GM19395 (cell line): ENCODE results near the gene TRERF1.
"Not testable (repeated sequence)": the region's sequence is repeated elsewhere in the genome, so short reads cannot be mapped to it uniquely, and the experiment has no call there.

ENCODE experiments used
- ATAC-seq: cut with Tn5 transposase; IDR thresholded peaks from one replicate; pipeline ENCODE4 v1.9.1; 2021; ENCODE audit warnings: mild to moderate bottlenecking, moderate library complexity; ENCODE audit not compliant: unreplicated experiment

TRERF1 gene

DNA sequence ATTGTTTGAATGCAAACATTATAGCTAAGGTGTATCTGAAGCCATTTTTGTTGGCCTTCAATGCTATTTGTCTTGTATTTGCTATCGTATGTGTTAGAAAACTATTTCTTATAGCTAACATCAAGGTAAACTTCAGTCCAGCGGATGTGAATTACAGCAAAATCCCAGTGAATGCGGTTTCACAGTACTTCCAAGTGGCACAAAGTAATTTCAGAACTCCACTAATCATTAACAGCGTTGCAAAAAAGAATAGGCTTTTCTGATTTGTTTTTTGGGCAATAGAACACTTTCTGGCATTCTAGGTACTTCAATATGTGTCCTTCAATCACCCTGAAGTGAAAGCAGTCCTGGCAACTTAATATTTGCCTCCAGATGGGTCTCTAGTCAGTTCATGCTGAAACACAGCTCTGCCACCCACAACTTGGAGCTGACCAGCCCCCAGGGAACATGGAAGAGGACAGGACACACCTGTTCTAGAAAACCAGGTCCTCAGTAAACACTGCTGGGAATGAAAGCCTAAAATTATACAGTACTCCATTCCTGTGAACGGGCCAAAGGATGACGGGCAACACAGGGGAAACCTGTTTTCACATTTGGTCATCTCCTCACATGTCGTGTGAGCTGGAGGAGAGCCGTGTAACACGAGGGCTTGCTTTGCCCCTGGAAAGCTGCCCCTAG is 224.4 kb downstream of the TRERF1 start:
- ATAC-seq, result no peak

DNA sequence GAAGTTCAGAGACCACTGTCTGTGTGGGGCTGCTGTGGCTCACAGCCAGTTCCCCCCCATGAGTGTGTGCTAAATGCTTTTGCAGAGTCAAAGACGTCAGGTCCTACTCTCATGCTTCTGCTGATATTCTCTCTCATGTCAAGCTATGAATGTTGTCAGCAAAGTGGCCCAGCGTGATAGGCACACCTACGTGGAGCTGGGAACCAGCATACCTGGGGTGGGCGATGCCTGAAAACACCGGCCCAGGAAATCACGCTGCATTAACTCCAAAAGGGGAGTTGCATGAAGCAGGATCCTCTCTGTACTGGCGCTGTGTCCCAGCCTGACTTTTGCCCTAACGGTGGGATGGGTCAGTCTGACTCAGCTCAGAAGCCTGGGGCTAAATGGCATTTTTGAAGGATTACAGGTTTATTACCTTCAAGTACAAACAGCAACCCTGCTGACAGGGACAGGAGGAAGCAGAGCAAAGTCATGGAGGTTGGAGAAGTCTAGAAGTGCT is 225.0 kb downstream of the TRERF1 start:
- ATAC-seq, result no peak

DNA sequence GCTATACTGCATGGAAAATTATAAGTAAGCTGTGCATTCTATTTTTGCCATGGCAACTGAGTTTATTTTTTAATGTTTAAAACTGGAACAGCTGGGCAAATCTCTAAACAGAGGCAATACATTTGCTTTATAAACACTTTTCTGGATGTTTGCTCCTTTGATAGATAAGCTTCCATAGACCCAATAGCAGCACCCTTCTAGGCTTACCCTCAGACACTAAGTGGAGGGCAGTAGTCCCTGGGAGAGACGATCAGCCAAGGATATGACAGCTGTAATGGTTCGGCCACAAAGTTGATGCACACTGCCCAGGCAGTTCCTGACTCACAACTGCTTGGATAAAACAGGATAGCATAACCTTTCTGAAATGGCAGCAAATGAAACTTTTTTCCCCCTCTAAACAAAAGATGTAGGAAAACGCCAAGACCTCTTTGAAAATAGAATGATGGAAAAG is 225.5 kb downstream of the TRERF1 start:
- no peak for ATAC-seq

DNA sequence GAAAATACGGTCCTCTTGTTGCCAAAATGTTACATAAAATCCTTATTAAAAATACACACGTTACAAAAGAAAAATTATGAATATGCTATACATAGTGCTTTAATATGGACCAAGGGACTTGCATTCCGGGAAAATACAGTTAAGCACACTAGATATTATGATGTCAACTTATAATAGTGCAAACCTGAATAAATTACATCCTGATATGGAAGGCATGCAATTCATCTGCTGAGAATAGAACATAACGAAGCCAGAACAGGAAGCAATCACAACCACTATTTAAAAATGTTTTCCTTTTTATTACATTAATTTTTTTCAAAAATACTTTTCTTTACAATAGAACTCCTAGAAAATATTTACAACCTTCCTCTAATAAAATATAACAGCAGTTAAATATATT is 226.3 kb downstream of the TRERF1 start:
- no peak for ATAC-seq

DNA sequence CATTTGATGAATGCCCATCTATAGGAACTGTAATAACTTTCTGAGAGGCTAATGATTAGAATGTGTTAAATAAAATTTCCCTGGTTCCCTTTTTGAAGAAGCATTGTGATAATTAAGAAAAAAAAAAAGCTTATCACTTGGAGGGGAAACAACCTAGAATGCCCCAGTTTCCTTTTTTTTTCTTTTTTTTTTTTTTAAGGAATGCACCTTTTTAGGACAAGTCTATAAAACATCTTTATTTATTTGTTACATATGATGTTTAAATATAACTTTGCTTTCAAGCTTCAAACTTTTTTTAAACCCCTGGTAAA is 226.7 kb downstream of the TRERF1 start:
- no peak for ATAC-seq

DNA sequence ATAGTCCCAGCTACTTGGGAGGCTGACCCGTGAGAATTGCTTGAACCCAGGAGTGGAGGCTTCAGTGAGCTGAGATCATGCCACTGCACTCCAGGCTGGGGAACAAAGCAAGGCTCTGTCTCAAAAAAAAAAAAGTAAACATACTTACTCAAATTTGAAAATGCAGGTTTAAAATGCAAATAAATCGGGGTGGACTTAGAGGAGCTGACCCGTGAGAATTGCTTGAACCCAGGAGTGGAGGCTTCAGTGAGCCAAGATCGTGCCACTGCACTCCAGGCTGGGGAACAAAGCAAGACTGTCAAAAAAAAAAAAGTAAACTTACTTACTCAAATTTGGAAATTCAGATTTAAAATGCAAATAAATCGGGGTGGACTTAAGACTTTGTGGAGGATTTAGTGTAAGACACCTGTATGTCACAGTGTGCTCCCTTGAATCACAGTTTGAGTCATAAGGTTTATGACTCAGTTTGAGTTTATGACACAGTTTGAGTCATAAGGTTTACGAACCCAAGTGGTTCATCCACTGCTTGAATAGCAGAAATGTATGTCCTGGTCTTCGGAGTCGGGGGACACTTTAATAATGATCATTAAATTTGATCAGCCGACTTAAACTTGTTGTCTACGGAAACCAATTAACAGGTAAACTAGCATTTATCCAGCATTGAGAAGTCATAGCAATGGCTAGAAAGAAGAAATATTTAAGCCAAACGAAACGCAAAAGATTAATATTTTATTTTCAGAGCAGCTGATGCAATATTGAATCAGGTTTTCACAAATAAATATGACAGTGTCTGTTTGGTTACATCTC is 227.3 kb downstream of the TRERF1 start:
- ATAC-seq, result peak; percentile 90

DNA sequence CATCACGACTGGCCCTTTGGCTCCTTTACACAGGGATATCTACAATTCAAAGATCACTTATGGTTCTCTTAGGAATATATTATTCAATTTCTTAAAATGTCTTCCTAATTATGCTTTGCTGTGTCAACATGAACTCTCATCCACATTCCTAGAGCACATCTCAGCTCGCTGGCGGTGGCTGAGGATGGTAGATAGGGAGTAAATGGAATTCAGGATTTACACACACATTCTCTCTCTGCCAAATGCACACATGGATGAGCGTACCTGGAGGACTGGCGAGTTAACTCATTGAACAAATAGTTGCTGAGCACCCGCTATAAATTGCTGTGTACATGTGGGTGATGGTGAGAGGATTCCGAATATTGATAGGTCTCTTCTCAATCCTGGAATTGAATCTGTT is 229.3 kb downstream of the TRERF1 start:
- ATAC-seq, result no peak

DNA sequence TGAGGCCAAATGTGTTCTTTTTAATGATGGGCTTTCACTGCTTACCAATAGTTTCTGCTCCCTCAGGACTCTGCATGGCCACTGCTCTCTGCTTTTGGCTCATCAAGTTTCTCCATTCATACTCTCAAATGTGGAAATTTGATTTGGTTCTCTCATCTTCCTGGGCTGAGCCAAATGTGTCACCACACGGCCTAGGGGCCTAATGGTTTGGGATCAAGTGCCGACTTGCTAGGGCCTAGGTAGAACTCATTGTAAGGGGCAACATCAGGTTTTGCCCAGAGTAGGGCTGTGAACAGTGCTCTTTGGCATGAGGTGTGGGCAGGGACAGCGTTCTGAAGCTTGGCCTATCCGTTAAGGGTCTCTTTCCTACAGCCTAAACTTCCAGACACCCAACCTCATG is 230.2 kb downstream of the TRERF1 start:
- no peak for ATAC-seq

DNA sequence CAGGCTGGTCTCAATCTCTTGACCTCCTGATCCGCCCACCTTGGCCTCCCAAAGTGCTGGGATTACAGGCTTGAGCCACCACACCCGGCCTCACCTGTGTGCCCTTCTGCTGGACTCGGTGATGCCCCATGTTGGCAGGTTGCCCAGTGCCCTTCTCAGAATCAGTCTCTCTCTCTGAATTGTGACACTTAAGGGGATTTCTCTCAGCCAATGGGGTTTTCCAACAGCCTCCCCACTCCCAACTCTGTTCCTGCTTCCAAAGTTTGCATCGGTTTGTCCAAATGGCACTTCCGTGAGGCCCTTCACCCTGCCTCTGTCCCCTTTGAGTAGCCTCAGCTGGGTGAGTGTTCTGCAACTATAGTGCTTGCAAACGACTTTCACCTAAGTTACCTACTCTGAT is 230.9 kb downstream of the TRERF1 start:
- ATAC-seq, result no peak

DNA sequence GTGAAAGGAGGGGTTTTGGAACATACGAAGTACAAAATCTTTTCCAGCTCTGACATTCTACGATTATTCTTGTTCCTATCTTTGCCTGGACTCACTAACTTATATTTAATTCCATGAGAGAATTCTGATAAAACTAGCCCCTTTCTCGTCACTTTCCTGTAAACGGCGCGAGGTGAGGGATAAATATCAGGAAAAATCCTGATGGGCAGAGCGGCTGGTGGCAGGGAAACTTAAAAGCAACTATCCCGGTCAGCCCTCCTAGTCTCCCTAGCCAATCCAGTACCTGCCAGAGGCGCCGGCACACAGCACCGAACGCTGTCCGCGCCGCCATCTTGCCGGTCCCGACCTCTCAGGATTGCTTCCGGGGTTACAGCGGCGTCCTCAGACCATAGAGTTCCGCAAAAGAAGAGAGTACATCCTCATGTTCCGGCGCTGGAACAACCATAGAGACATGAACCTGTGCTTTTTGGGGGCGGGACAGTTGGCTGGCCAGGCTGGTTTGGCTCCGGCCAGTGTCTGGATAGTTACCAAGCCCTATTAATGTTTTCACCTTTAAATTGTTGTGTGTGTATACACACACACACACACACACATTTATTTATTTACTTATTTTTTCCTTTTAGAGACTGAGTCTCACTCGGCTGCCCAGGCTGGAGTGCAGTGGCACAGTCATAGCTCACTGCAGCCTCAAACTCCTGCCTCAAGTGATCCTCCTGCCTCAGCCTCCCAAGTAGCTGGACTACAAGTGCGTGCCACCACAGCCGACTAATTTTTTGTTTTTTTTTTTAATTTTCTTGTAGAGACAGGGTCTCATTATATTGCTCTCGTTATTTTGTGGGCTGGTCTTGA is 234.0 kb downstream of the TRERF1 start, which contains the start of gene MRPS10:
MRPS10 (minus strand) TSS at position 343 of the 849 bp plus-strand sequence; CDS start at position 331, 12 bp downstream.
- peak; percentile 89 for ATAC-seq

DNA sequence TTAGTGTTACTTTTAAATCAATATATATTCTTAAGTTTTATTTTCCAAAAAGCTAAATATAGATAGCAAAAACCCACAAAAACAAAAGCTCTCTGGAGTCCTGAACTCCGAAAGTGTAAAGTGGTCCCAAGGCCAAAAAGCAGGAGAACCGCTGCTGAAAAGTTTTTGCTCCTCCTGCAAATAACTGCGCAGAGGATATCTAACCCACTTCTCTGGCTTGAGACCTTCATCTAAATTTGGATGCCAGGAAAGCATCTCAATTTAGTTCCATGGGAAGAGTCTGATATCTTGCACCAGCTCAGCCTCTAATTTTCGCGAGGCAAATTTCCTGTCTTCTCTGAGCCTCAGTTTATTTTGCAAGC is 234.6 kb downstream of the TRERF1 start:
- ATAC-seq, result no peak

DNA sequence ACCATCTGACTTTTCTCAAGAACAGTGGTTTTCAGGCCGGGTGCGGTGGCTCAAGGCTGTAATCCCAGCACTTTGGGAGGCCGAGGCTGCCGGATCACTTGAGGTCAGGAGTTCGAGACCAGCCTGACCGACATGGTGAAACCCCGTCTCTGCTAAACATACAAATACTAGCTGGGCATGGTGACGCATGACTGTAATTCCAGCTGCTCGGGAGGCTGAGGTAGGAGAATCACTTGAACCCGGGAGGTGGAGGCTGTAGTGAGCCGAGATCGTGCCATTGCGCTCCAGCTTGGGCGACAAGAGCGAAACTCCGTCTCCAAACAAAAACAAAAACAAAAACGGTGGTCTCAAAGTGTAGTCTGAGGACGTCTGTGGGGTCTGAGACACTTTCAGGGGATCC is 235.2 kb downstream of the TRERF1 start:
- ATAC-seq, result not testable (repeated sequence)

DNA sequence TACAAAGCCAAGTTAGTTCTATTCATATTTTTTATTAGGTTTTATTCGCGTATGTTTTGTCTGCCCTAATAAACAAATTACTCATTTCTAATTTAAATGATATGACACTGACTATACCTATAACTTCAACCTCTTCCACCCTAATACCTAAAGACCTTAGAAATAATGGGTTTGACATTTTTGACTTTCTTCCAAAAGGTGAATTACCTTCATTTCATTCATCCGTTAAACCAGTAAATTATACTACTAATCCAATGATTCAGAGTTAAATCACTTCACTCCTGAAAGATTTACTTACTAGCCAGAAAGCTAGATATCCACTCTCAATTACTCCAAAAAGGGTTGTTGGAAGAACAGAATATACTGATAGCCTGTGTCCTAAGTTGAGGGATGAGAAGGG is 239.3 kb downstream of the TRERF1 start:
- ATAC-seq, result no peak

DNA sequence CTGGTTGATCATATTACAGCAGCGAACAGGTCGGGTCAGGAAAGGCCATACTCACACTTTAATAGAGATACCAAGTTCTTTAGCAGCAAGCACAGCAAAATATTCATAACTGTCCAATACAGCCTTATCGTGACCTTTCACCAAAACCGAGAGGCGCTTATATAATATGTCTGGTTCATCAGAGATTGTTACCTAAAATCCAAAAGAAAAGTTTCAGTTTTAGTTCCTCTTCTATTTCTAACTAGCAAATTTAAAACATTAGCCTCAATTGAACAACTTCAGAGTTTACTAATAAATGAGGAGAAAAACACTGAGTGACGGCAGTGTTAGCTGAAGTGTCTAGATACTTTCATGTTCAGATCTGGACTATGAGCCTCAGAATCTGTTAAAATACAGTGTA is 240.0 kb downstream of the TRERF1 start:
- ATAC-seq, result no peak

DNA sequence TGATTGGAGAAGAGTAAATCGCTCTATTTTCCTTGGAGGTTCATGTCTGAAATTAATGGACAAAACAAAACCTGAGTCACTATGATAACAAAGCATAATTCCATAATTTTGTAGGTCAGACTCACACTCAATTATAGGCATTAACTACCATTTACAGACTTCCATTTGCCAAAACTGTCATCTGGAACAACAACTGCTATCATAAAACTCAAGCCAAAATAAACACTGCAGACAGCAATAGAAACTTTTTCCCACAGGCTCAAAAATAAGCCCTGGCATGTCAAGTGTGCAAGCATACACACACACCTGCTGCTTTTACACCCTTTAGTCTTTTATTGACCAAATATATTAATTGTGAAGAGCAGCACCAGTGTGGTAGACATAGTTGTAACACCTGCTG is 241.2 kb downstream of the TRERF1 start:
- no peak for ATAC-seq

DNA sequence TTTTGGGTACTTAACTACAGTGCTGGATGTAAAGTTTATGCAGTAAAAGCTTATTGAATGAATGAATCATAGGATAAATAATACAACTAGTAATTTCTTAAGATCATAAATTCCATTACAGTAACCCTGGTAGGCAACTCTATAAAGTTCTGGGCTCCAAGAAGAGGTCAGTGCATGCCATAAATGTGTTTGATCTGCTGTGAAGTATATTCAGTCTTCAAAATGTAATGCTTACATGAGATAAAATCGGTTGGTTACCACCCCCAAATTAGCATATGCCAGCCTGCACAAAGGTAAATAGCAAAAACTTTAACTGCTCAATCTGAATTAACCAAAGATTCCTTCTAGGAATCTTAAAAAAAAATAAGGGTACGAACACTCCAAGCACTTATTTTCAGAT is 244.2 kb downstream of the TRERF1 start:
- not testable (repeated sequence) for ATAC-seq

DNA sequence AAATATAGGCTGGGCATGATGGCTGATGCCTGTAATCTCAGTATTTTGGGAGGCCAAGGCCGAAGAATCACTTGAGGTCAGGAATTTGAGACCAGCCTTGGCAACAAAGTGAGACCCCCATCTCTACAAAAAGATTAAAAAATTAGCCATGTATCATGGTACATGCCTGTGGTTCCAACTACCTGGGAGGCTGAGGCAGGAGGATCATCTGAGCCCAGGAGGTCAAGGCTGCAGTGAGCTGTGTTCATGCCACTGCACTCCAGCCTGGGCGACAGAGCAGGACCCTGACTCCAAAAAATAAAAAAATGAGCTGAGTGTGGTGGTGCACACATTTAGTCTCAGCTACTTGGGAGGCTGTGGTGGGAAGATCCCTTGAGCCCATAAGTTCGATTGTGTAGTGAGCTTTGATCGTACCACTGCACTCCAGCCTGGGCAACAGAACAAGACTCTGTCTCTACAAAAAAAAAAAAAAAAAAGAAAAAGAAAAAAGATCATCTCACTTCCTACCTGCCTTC is 246.9 kb downstream of the TRERF1 start:
- no peak for ATAC-seq

DNA sequence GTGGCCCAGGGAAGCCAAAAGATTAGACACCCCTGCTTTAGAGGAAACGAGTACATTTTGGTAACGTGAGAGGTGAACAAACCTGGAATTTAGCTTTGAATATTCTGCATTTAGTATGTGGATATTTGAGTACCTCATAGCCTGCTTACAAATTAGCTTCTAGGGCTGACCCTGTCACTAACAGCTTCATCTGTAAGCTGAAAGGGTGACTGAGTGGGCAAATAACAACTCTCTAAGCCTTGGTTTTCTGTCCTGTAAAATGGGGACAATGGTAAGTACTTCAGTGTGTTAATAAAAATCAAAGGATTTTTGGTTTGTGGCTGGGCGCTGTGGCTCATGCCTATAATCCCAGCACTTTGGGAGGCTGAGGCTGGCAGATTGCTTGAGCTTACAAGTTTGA is 248.5 kb downstream of the TRERF1 start:
- no peak for ATAC-seq

DNA sequence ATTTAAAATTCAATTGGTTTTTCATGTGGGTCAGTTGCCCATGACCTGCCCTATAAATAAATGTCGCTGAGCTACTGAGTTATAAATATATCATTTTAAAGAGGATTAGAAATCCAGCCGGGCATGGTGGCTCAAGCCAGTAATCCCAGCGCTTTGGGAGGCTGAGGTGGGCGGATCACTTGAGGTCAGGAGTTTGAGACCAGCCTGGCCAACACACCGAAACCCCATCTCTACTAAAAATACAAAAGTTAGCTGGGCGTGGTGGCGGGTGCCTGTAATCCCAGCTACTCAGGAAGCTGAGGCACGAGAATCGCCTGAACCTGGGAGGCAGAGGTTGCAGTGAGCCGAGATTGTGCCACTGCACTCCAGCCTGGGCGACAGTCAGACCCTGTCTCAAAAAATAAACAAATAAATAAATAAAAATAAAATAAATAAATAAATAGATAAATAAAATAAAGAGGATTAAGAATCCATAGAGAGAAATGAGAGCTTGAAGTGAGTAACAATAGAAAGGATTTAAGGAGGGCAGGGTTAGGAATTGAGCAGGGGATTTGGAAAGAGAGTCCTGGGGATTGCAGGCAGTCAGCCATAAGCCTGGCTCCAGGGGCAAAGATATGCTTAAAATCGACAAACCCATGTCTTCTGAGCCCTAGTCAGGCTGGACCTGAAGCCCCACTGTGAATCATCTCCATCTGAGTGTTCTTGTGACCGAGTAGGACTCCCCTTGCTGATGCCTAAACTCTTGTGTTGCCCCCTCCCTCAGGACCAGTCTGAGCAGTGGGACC is 249.4 kb downstream of the TRERF1 start:
- ATAC-seq, result not testable (repeated sequence)

DNA sequence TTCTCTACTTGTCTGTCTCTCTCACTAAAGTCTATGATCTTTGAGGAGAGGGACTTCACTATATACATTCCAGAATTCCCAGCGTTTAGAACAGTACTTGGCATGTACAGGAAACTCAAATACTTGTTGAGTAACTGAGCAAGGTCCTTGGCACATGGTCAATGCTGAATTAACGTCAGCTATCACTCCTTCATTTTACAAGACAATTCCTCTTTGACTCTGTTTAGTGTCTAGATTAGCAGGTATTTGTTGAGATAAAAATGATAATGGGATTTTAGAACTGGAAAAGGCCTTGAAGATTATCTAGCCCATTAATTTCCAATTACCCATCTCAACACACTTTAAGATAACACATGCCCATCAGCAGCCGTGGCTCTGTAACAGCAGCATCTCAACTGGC is 250.3 kb downstream of the TRERF1 start:
- no peak for ATAC-seq
